GM15510 (cell line): ENCODE results near the gene EVC2.
A peak's percentile ranks its signal among the peaks of the same experiment; 100 is the strongest.

ENCODE experiments used
- POLR2A ChIP-seq: IDR thresholded peaks from 3 replicates; pipeline ENCODE4 v1.6.1; 2011; ENCODE audit warnings: borderline replicate concordance; ENCODE audit not compliant: insufficient read length; ENCODE audit errors: extremely low read depth

The EVC2 gene

GRCh38 chr4:5720157-5720850 lies 11.9 kb upstream of the EVC2 start:
- no peak for TF ChIP-seq POLR2A

- no peak for TF ChIP-seq POLR2A
These were observed 11.1 kb upstream of the EVC2 start for GRCh38 chr4:5719350-5720055.

- TF ChIP-seq POLR2A: no peak
These were observed 10.1 kb upstream of the EVC2 start for GRCh38 chr4:5718411-5718810.

- no peak for TF ChIP-seq POLR2A
These were observed 9.2 kb upstream of the EVC2 start for GRCh38 chr4:5717449-5718158.

GRCh38 chr4:5716391-5716790 lies 8.0 kb upstream of the EVC2 start:
- TF ChIP-seq POLR2A: no peak

GRCh38 chr4:5715357-5715756 lies 7.0 kb upstream of the EVC2 start:
- TF ChIP-seq POLR2A: no peak

- no peak for TF ChIP-seq POLR2A
These were observed 5.5 kb upstream of the EVC2 start for GRCh38 chr4:5713861-5714260.

GRCh38 chr4:5712931-5713330 lies 4.6 kb upstream of the EVC2 start:
- TF ChIP-seq POLR2A: no peak

GRCh38 chr4:5712517-5712916 lies 4.2 kb upstream of the EVC2 start:
- TF ChIP-seq POLR2A: no peak

GRCh38 chr4:5711479-5712184 lies 3.3 kb upstream of the EVC2 start:
- no peak for TF ChIP-seq POLR2A

GRCh38 chr4:5710961-5711478 lies 2.7 kb upstream of the EVC2 start, which contains the start of gene EVC:
EVC (plus strand) TSS chr4:5711201; CDS start chr4:5711381, 180 bp downstream.
- TF ChIP-seq POLR2A: peak; percentile 42

- TF ChIP-seq POLR2A: no peak
These were observed 2.0 kb upstream of the EVC2 start for GRCh38 chr4:5710065-5710960.

- no peak for TF ChIP-seq POLR2A
These were observed 832 bp upstream of the EVC2 start for GRCh38 chr4:5709207-5709575.
